GM18868 (cell line): ENCODE data around the gene ANKLE1.

ENCODE experiments used
- ATAC-seq: cut with Tn5 transposase; IDR thresholded peaks from one replicate; pipeline ENCODE4 v1.9.1; 2021; ENCODE audit warnings: mild to moderate bottlenecking, moderate library complexity; ENCODE audit not compliant: unreplicated experiment

ANKLE1 gene

GRCh38 chr19:17305216-17305516 lies 23.5 kb downstream of the ANKLE1 start:
- ATAC-seq, result no peak

GRCh38 chr19:17305517-17306284 lies 24.0 kb downstream of the ANKLE1 start, which contains the start of gene MRPL34:
Gene MRPL34, plus strand, starts transcription at chr19:17305872. Its CDS starts 21 bp downstream, at chr19:17305893.
- ATAC-seq, result peak; percentile 64

- no peak for ATAC-seq
Measured at GRCh38 chr19:17306285-17306714, 24.6 kb downstream of the ANKLE1 start.

GRCh38 chr19:17307876-17308377 lies 26.2 kb downstream of the ANKLE1 start:
- no peak for ATAC-seq

- peak; percentile 63 for ATAC-seq
Measured at GRCh38 chr19:17309198-17309964, 27.7 kb downstream of the ANKLE1 start, which contains the start of gene DDA1. Gene DDA1, plus strand, starts transcription at chr19:17309563. Its CDS starts 92 bp downstream, at chr19:17309655.

DNA sequence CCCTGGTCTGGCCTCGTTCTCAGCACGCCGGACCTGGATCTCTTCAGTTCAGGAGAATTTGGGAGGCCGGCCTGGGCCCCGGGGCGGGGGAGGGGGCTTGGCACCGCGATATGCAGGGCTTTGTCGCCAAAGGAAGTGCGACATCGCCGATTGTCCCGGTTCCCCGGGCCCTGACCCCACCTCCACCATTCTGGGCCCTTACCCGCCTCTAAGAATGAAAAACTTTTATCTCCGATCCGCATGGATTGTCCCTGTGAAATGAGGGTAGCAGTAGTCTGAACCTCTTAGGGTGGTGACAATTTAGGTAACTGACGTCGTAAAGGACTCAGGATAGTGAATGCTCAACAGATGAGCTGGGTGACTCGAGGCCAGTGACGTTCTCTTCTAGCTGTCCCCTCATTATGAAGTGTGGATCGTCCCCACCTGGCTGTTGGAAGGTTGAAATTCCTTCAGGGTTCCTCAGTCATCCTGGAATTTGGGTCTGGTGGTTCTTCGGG lies 28.3 kb downstream of the ANKLE1 start:
- no peak for ATAC-seq

- ATAC-seq, result no peak
Measured at GRCh38 chr19:17311455-17312188, 29.9 kb downstream of the ANKLE1 start.

DNA sequence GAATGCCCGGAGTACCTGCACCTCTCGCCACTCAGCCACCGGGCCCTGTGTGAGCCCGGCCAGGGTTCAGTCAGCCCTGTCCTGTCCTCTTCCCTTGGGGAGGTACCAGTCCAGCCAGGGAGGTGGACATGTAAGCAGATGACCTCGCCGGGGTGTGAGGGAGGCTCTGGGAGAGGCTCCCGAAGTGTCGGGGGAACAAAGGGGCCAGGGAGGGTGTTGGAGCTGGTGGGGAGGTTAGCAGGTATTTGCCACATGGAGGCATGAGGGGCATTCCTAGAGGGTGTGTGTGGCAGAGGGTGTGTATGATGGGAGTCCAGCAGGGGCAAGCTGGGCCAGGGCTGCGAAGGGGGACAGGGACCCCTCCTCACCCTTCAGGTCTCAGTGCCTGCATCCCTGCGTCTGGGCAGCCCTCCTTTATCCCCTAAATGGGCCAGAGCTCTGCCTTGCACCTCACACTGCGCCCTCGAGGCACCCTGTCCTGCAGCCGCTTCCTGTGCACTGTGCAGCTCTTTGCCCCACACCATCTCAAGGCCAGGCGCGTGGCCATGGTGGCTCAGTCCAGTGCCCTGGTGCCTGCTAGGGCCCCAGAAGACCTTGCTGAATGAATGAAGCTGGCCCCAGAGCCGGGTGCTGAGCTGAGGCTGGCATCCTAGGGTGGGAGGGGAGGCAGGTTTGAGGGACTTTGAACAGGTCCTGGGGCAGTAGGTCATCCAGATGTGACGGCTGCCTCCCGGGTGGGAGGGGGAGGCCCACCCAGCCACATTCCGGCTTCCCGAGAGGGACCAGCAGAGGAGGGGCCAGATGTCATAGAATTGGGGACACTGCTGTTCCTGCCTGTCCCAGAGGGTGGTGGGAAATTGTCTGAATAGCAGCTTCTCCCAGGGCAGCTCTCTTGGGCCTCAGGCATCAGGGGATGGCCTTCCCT lies 30.8 kb downstream of the ANKLE1 start:
- ATAC-seq, result no peak

DNA sequence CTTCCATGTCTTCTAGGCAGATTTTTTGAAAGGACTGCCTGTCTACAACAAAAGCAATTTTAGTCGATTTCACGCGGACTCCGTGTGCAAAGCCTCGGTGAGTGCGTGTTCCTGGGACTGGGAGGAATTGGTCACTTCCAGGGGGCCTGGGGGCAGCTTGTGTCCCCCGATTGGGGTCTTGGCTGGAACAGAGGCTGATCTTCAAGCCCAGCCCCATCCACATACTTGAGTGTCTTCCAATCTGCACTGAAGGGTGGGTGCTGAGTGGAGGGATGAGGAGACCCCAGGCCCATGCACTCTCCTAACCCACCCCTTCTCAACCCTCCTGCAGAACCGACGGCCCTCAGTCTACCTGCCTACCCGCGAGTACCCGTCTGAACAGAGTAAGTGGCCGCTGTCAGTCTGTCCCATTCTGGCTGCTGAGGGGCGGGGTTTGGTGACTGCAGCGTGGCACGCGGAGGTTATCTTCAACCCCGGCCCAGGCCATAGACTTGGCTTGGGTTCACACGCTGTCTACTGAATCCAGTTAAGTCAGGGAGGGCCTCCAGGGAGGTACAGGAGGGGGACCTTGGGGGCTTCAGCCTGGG lies 32.4 kb downstream of the ANKLE1 start:
- no peak for ATAC-seq

DNA sequence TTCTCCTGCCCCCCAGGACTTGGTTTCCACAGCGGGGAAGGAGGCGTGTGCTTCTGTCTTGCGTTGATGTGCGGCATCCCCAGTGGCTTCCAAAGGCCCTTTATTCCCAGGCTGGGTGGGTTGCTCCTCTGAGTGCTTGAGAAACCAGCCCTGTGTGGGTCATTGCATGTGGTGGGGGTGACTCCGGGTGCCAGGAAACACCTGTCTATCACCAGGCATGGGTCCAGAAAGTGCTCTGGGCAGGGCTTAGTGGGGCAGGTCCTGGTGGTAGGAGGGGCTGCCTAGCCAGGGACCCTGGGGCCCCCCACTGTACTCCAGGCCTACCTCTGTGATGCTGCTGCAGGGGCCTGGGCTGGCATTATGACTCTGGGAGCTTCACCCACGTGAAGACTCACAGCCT lies 37.3 kb downstream of the ANKLE1 start:
- no peak for ATAC-seq

DNA sequence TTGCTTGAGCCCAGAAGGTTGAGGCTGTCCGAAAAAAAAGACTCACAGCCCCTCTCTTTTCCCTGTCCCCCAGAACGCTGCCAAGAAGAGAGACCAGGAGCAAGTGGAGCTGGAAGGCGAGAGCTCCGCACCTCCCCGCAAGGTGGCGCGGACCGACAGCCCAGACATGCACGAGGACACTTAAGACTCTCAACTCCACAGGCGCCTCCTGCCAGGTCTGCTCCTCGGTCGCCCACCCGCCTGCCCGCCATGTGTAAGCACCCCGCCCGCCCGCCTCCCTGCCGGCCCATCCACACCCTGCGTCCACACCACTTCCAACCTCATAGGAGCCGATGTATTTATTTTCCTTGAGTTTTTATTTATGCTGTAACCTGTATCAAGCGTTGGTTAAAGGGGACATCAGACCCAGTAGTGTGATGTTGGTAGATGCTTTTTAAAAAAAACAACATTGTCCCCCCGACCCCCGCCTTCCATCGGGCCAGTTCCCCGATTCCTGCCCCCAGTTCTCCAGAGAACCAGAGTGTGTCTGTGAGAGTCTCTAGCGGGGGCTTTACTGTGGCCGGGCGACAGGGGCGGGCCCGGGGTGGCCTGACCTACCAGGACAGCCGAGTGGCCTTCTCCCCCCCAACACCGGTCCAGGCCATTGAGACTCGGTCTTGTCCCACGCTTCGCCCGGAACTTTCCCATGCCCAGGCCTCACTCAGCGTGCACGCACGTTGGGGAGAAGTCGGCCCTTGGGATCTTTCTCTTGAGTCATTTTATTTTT lies 38.0 kb downstream of the ANKLE1 start:
- ATAC-seq, result no peak

GRCh38 chr19:17320435-17320834 lies 38.7 kb downstream of the ANKLE1 start:
- ATAC-seq, result no peak

DNA sequence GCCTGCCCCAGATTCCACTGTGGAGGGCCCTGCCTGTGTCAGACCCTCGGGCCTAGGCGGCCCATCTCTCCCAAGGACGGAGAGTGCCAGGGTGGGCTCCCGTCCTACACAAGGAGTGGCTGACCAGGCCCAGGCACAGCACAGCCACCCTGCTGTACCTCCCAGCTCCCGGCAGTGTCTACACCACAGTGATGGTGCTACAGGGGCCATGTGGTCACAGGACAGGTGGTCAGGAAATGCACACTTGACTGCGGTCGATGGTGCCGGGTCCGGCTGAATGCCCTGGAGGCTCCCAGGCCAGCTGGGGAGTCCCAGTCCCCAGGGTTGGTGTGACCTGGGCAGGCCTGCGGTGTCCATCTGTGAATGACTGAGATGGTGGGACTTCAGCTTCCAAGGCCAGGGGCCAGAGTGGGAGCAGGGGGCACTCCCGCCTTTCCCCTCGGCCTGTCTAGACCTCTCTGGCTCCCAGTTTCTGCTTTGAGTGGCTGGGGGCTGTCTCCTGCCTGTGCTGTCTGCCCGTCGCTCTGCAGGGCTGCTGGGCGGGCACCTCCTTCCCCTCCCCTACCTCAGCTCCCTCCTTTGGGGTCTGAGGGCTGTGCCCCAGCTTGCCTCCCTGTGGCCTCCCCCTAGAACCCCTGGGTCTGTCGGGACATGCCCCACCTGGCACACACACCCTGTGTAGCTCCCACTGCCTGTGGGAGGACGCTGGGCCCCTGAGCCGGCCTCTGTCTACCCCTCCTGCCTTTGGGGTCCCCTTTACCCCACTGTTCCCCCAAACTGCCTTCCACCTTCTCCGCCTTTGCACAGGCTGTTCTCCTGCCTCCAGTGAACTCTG lies 40.2 kb downstream of the ANKLE1 start:
- ATAC-seq, result no peak

GRCh38 chr19:17322854-17323253 lies 41.2 kb downstream of the ANKLE1 start:
- no peak for ATAC-seq

DNA sequence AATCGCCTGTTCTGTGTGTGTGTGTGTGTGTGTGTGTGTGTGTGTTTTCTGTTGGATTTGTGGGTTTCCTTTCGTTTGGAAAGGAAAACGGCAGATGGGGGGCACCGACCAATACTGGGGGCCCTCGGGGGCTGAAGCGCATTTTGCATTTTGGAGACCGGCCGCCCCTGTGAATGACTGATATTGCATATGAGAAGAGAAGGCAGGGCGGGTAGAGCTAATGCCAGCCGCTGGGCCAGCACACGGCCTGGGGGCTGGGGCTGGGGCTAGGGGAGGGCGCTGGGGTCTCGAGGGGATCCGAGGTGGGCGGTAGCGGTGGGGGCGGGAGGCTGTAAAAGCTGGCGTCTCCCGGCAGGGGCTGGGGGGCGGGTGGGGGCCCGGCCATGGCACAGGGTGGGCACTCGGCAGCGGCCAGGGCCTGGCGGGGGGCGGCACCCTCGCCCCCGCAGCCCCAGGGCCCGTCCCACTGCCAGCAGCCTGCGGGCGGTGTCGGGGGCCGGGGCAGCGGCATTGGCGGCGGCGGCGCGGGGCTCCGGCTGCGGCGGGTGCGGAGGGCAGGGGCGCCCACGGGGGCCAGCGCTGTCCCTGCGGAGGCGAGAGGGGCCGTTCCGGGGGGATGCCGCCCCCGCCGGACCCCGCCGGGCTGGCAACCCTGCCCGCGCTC lies 41.7 kb downstream of the ANKLE1 start:
- no peak for ATAC-seq

GRCh38 chr19:17323964-17324332 lies 42.2 kb downstream of the ANKLE1 start:
- no peak for ATAC-seq

GRCh38 chr19:17324357-17325114 lies 42.8 kb downstream of the ANKLE1 start:
- no peak for ATAC-seq
